HepG2 (cell line): ENCODE data around the gene KLHL40. TPM values are rescaled to one million over a fixed set of nuclear protein-coding genes. Genes with fewer than 3 reads are reported as not detected.

Experiments used
- ATAC-seq: fragments of 200-7000 bp; cut with Tn5 transposase; 3 replicates; pipeline ENCODE4 v1.9.1; 2020; ENCODE audit warnings: mild to moderate bottlenecking, moderate library complexity
- BruUV-seq: library from RNA; stranded (reverse); fragments of 400-500 nt; replicated peaks from 2 replicates; lab custom pipeline; 2021; lab: Mats Ljungman, UMichigan
- CTCF ChIA-PET: fragments of 300-600 bp; formaldehyde crosslinking; extraction: SDS; loops from one replicate; lab custom pipeline; 2021; ENCODE audit warnings: low total read pairs, inconsistent platforms, low intra/inter-chr PET ratio; lab: Yijun Ruan, JAX
- POLR2A ChIA-PET: fragments of 350-600 bp; sonication (Branson Sonifier 250); formaldehyde crosslinking; loops from one replicate; lab custom pipeline; 2020; ENCODE audit warnings: antibody characterized with exemption, inconsistent platforms; lab: Yijun Ruan, JAX
- DNase-seq: peaks from one replicate; pipeline ENCODE4 v3.0.0-alpha.2; 2015; ENCODE audit warnings: low spot score
- FAIRE-seq: peaks from 3 replicates; lab custom pipeline; 2011; peaks lifted over from hg19 to GRCh38; lab: Jason Lieb, UNC
- H2AFZ ChIP-seq: one replicate; pipeline ENCODE4 v1.6.1; 2011; ENCODE audit warnings: low read length, inconsistent platforms
- H3K27ac ChIP-seq: fragments of 300-600 bp; 3 replicates; pipeline ENCODE4 v1.8.0; 2011; ENCODE audit warnings: mixed run types, mild to moderate bottlenecking, mixed read lengths, low read length, inconsistent platforms; ENCODE audit not compliant: insufficient read depth; ENCODE audit errors: extremely low read length
- H3K27me3 ChIP-seq, 2 experiments: fragments of 200-600 bp in 1 of 2; 2 replicates in 1 of 2; 3 replicates in 1 of 2; pipeline versions ENCODE4 v1.6.0 to v1.8.0; 2011; ENCODE audit warnings: low read length in 2 of 2, mild to moderate bottlenecking in 2 of 2, moderate library complexity in 2 of 2, inconsistent platforms in 1 of 2; ENCODE audit not compliant: insufficient read depth in 2 of 2, control insufficient read depth in 1 of 2
- H3K36me3 ChIP-seq, 2 experiments: fragments of 200-600 bp in 1 of 2; replicated peaks in 1 of 2; 2 replicates in 1 of 2; 3 replicates in 1 of 2; pipeline versions ENCODE4 v1.5.1 to v1.8.0; 2011; ENCODE audit warnings: low read length in 2 of 2, inconsistent platforms in 1 of 2; ENCODE audit not compliant: insufficient read depth in 2 of 2, control insufficient read depth in 1 of 2
- H3K4me1 ChIP-seq: 2 replicates; pipeline ENCODE4 v1.5.1; 2012; ENCODE audit warnings: low read length, inconsistent platforms; ENCODE audit not compliant: insufficient read depth
- H3K4me2 ChIP-seq: 2 replicates; pipeline ENCODE4 v1.6.0; 2011; ENCODE audit warnings: low read depth, low read length, inconsistent platforms
- H3K4me3 ChIP-seq, 3 experiments: fragments of 200-600 bp in 1 of 3; sonication (generic), shearing (Covaris generic) in 1 of 3; replicated peaks in 1 of 3; 2 replicates each; pipeline ENCODE4 v1.5.1; 2011 to 2016; ENCODE audit warnings: low read length in 3 of 3, inconsistent platforms in 2 of 3, low read depth in 2 of 3, mild to moderate bottlenecking in 2 of 3, control low read depth in 1 of 3, mixed read lengths in 1 of 3; ENCODE audit not compliant: insufficient read depth in 1 of 3
- H3K79me2 ChIP-seq: one replicate; pipeline ENCODE4 v1.6.1; 2011; ENCODE audit warnings: low read length, inconsistent platforms; ENCODE audit not compliant: insufficient read depth
- H3K9ac ChIP-seq: 2 replicates; pipeline ENCODE4 v1.6.0; 2011; ENCODE audit warnings: mild to moderate bottlenecking, low read depth, low read length, inconsistent platforms; ENCODE audit not compliant: insufficient read depth
- H3K9me3 ChIP-seq: 2 replicates; pipeline ENCODE4 v1.5.1; 2012; ENCODE audit warnings: mild to moderate bottlenecking, low read length
- H4K20me1 ChIP-seq: 2 replicates; pipeline ENCODE4 v1.6.0; 2011; ENCODE audit warnings: inconsistent platforms, mild to moderate bottlenecking, low read length, moderate library complexity; ENCODE audit not compliant: insufficient read depth
- NCOR1 ChIP-seq: fragments of 200-600 bp; sonication (generic); IDR thresholded peaks from 2 replicates; pipeline ENCODE4 v1.7.0; 2017; ENCODE audit warnings: antibody characterized with exemption, low read length, borderline replicate concordance
- PLSCR1 ChIP-seq: sonication (generic); formaldehyde crosslinking; IDR thresholded peaks from 2 replicates; pipeline ENCODE4 v1.5.0; 2020; ENCODE audit warnings: missing genetic modification reagents, mild to moderate bottlenecking, borderline replicate concordance
- PRDM10 ChIP-seq: sonication (generic); formaldehyde crosslinking; IDR thresholded peaks from 2 replicates; pipeline ENCODE4 v1.4.0; 2020; ENCODE audit warnings: low read depth, missing genetic modification reagents
- RFXANK ChIP-seq: IDR thresholded peaks from 2 replicates; pipeline ENCODE4 v1.6.1; 2016
- RXRB ChIP-seq: IDR thresholded peaks from 2 replicates; pipeline ENCODE4 v1.6.1; 2016; ENCODE audit warnings: borderline replicate concordance, missing genetic modification reagents, missing compliant biosample characterization
- TFAP4 ChIP-seq: sonication (generic); IDR thresholded peaks from 2 replicates; pipeline ENCODE4 v1.6.1; 2016; ENCODE audit warnings: low read depth, borderline replicate concordance
- TRAFD1 ChIP-seq: sonication (generic); formaldehyde crosslinking; IDR thresholded peaks from 2 replicates; pipeline ENCODE4 v1.5.1; 2020; ENCODE audit warnings: missing genetic modification reagents, mild to moderate bottlenecking, borderline replicate concordance
- ZNF503 ChIP-seq: sonication (generic); formaldehyde crosslinking; IDR thresholded peaks from 2 replicates; pipeline ENCODE4 v1.4.0; 2020; ENCODE audit warnings: missing genetic modification reagents
- ZNF775 ChIP-seq: sonication (generic); formaldehyde crosslinking; IDR thresholded peaks from 2 replicates; pipeline ENCODE4 v1.4.0; 2020; ENCODE audit warnings: missing genetic modification reagents, mild to moderate bottlenecking, moderate library complexity, borderline replicate concordance
- ZSCAN9 ChIP-seq: IDR thresholded peaks from 2 replicates; pipeline ENCODE4 v1.6.1; 2016; ENCODE audit warnings: borderline replicate concordance
- WGBS: methylation state at CpG from one replicate; pipeline ENCODE4 v1.1.6; 2017; ENCODE audit warnings: low lambda C conversion rate; 5-methylcytosine and 5-hydroxymethylcytosine counted together
- in situ Hi-C: cut with HindIII; loops from 2 replicates; pipeline ENCODE4 v1.10.0; 2017; ENCODE audit warnings: low pct_unique_long_range_greater_than_20kb; ENCODE audit not compliant: extremely low pct_ligation_motif_present
- intact Hi-C: fragments of 100-400 bp; cut with micrococcal nuclease; formaldehyde crosslinking; loops from one replicate; pipeline ENCODE4 v1.10.0; 2022; ENCODE audit not compliant: unreplicated experiment
- polyA plus RNA-seq, 8 experiments: library from polyadenylated mRNA; depleted of rRNA in 3 of 8; stranded (reverse) in 7 of 8; unstranded in 1 of 8; fragments of >200 nt; fragmentation: Illumina TruSeq in 4 of 8; extraction: Trizol in 4 of 8; gene quantifications; 2 replicates each; pipeline versions ENCODE4 v1.2.1 to v1.2.3, GENCODE V29; 2011 to 2016; ENCODE audit warnings: low read depth in 4 of 8, missing spikeins in 1 of 8, mixed read lengths in 1 of 8; ENCODE audit not compliant: insufficient read depth in 1 of 8
- total RNA-seq, 5 experiments: library from RNA; depleted of rRNA; stranded (reverse); fragments of >200 nt; fragmentation: Illumina TruSeq; extraction: Trizol; gene quantifications; 2 replicates each; pipeline ENCODE4 v1.2.3, GENCODE V29; 2016; ENCODE audit warnings: low read depth in 1 of 5
- TF ChIP-seq, protein P1 (sequence below): sonication (generic); formaldehyde crosslinking; IDR thresholded peaks from 2 replicates; pipeline ENCODE4 v1.4.0; 2020; ENCODE audit warnings: mild to moderate bottlenecking, missing genetic modification reagents

Gene KLHL40
- total and polyA plus RNA-seq, 2 of the 13 experiments (the other 11 are each of a cell fraction or from before 2014, with no cell fraction given) = not detected

DNA sequence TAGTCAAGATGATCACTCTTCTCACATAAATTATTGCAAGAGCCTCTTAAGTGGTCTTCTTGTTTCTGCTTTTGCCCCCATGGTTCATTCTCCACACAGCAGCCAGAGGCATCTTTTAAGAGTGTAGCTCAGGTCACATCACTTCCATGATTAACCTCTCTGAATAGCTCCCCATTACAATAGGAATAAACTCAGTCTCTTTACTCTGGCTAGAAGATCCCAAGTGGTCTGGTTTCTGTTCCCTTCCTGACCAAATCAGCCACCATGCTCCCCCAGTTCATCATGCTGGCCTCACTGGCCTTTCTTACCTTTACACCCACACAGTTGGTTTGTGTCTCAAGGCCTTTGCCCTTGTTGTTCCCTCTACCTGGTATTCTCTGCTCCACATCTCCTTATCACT is 9.0 kb downstream of the KLHL40 start (continued):
- TF ChIP-seq ZNF503 (CRISPR knock-in tag) = no peak
- TF ChIP-seq RXRB (CRISPR knock-in tag) = no peak

GRCh38 chr3:42696356-42697288 is 11.3 kb downstream of the KLHL40 start:
- Histone ChIP-seq H3K4me2 (no peak overlapping the region), H3K4me1 (no peaks in the 10 kb centered on the region), H3K9me3 (no peaks in the 10 kb centered on the region), H3K27me3 (peaks cover 6 to 27% of the 10 kb centered on the region in 2 experiments; a peak in 4 of 5 replicates), H4K20me1 (no peaks in the 10 kb centered on the region), H3K27ac (no peak overlapping the region), H3K36me3 (no peaks in the 10 kb centered on the region), H3K79me2 (no peaks in the 10 kb centered on the region), H3K9ac (no peak overlapping the region), H3K4me3 (no peak overlapping the region), H2AFZ (no peak overlapping the region)
- 38% methylated on average over 14 of the region's 19 CpGs for WGBS
- intact Hi-C loops = no loop called here
- POLR2A ChIA-PET = no interaction called here
- ATAC-seq (no peak), FAIRE-seq (no peak), DNase-seq (no peak)
- CTCF ChIA-PET = no interaction called here
- in situ Hi-C loops = no loop called here
- no TSS peak for BruUV-seq
- no peak for TF ChIP-seq ZSCAN9 (CRISPR knock-in tag)
- TF ChIP-seq, protein P1, sequence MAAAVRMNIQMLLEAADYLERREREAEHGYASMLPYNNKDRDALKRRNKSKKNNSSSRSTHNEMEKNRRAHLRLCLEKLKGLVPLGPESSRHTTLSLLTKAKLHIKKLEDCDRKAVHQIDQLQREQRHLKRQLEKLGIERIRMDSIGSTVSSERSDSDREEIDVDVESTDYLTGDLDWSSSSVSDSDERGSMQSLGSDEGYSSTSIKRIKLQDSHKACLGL (CRISPR knock-in tag) = no peak
- TF ChIP-seq RFXANK (CRISPR knock-in tag) = no peak
- TF ChIP-seq TFAP4 = no peak
- no peak for TF ChIP-seq PRDM10 (CRISPR knock-in tag)
- no peak for TF ChIP-seq TRAFD1 (CRISPR knock-in tag)
- no peak for TF ChIP-seq ZNF775 (CRISPR knock-in tag)
- no peak for TF ChIP-seq NCOR1
- TF ChIP-seq PLSCR1 (CRISPR knock-in tag) = no peak
